IMR-90 (cell line): ENCODE results near the gene GRK5. TPM values are rescaled to one million over a fixed set of nuclear protein-coding genes. Genes with fewer than 3 reads are reported as not detected.
A peak's percentile ranks its signal among the peaks of the same experiment; 100 is the strongest.

ENCODE experiments used
- ATAC-seq: fragments of 200-7000 bp; cut with Tn5 transposase; 2 replicates; pipeline ENCODE4 v1.9.1; 2020; ENCODE audit warnings: low read depth, mild to moderate bottlenecking, moderate library complexity
- BruUV-seq: library from RNA; stranded (reverse); fragments of 400-500 nt; replicated peaks from 2 replicates; lab custom pipeline; 2021; lab: Mats Ljungman, UMichigan
- CTCF ChIA-PET: fragments of 300-600 bp; formaldehyde crosslinking; extraction: SDS; loops from one replicate; lab custom pipeline; 2021; ENCODE audit warnings: antibody characterized with exemption; lab: Yijun Ruan, JAX
- POLR2A ChIA-PET: fragments of 300-600 bp; sonication (Branson Sonifier 250); formaldehyde crosslinking; loops from one replicate; lab custom pipeline; 2022; ENCODE audit warnings: antibody characterized with exemption; ENCODE audit not compliant: unreplicated experiment; lab: Charles Lee
- DNase-seq: peaks from one replicate; pipeline ENCODE4 v3.0.0; 2013
- H2AFZ ChIP-seq: replicated peaks from 2 replicates; pipeline ENCODE3; 2013; ENCODE audit warnings: low read length, mild to moderate bottlenecking; ENCODE audit not compliant: poor library complexity
- H2AK5ac ChIP-seq: 2 replicates; pipeline ENCODE4 v1.6.1; 2013; ENCODE audit warnings: low read depth, low read length, inconsistent platforms
- H2AK9ac ChIP-seq: replicated peaks from 2 replicates; pipeline ENCODE3; 2013; ENCODE audit warnings: mild to moderate bottlenecking, low read depth, low read length, moderate library complexity; ENCODE audit not compliant: poor library complexity
- H2BK120ac ChIP-seq: 2 replicates; pipeline ENCODE4 v1.6.1; 2013; ENCODE audit warnings: low read depth, low read length, inconsistent platforms
- H2BK15ac ChIP-seq: 3 replicates; pipeline ENCODE4 v1.6.1; 2013; ENCODE audit warnings: low read depth, low read length, inconsistent platforms
- H2BK20ac ChIP-seq: 2 replicates; pipeline ENCODE4 v1.6.1; 2013; ENCODE audit warnings: low read depth, mild to moderate bottlenecking, inconsistent platforms, low read length, moderate library complexity
- H2BK5ac ChIP-seq: 2 replicates; pipeline ENCODE4 v1.6.1; 2013; ENCODE audit warnings: mild to moderate bottlenecking, low read depth, low read length, inconsistent platforms; ENCODE audit not compliant: poor library complexity, severe bottlenecking
- H3K14ac ChIP-seq: replicated peaks from 2 replicates; pipeline ENCODE4 v1.6.1; 2013; ENCODE audit warnings: low read depth, low read length, inconsistent platforms
- H3K18ac ChIP-seq: 2 replicates; pipeline ENCODE4 v1.6.1; 2013; ENCODE audit warnings: low read depth, low read length, control low read depth
- H3K23ac ChIP-seq: 2 replicates; pipeline ENCODE4 v1.6.1; 2013; ENCODE audit warnings: low read depth, low read length, inconsistent platforms
- H3K27ac ChIP-seq: 2 replicates; pipeline ENCODE4 v1.5.1; 2013; ENCODE audit warnings: mild to moderate bottlenecking, control low read depth, low read length; ENCODE audit not compliant: insufficient read depth
- H3K27me3 ChIP-seq: 2 replicates; pipeline ENCODE4 v1.6.1; 2013; ENCODE audit warnings: low read length; ENCODE audit not compliant: control insufficient read depth, insufficient read depth
- H3K36me3 ChIP-seq: 2 replicates; pipeline ENCODE4 v1.6.1; 2013; ENCODE audit warnings: low read length, mixed read lengths; ENCODE audit not compliant: control insufficient read depth, insufficient read depth
- H3K4ac ChIP-seq: 2 replicates; pipeline ENCODE4 v1.6.1; 2013; ENCODE audit warnings: low read depth, low read length, inconsistent platforms
- H3K4me1 ChIP-seq: 2 replicates; pipeline ENCODE4 v1.6.1; 2013; ENCODE audit warnings: low read length, mixed read lengths; ENCODE audit not compliant: control insufficient read depth, insufficient read depth
- H3K4me2 ChIP-seq: 2 replicates; pipeline ENCODE4 v1.6.1; 2013; ENCODE audit warnings: low read depth, mild to moderate bottlenecking, control low read depth, low read length, moderate library complexity
- H3K4me3 ChIP-seq: 2 replicates; pipeline ENCODE4 v1.5.1; 2013; ENCODE audit warnings: low read depth, mild to moderate bottlenecking, control low read depth, low read length, moderate library complexity; ENCODE audit not compliant: insufficient read depth
- H3K56ac ChIP-seq: 2 replicates; pipeline ENCODE4 v1.6.1; 2013; ENCODE audit warnings: low read length, inconsistent platforms; ENCODE audit not compliant: insufficient read depth; ENCODE audit errors: extremely low read depth
- H3K79me1 ChIP-seq, 2 experiments: 2 replicates each; pipeline ENCODE4 v1.6.1; 2013; ENCODE audit warnings: low read length in 2 of 2, inconsistent platforms in 1 of 2, low read depth in 1 of 2
- H3K9ac ChIP-seq: 2 replicates; pipeline ENCODE4 v1.6.1; 2013; ENCODE audit warnings: low read depth, low read length, control low read depth
- H3K9me1 ChIP-seq: 2 replicates; pipeline ENCODE4 v1.6.1; 2013; ENCODE audit warnings: low read length, inconsistent platforms; ENCODE audit not compliant: insufficient read depth
- H3K9me3 ChIP-seq: 2 replicates; pipeline ENCODE4 v1.6.1; 2013; ENCODE audit warnings: low read length; ENCODE audit not compliant: control insufficient read depth, insufficient read depth
- H4K20me1 ChIP-seq: 2 replicates; pipeline ENCODE4 v1.6.1; 2013; ENCODE audit warnings: low read length, inconsistent platforms; ENCODE audit not compliant: insufficient read depth
- H4K5ac ChIP-seq: 2 replicates; pipeline ENCODE4 v1.6.1; 2013; ENCODE audit warnings: mild to moderate bottlenecking, low read depth, low read length, control low read depth
- H4K8ac ChIP-seq, 2 experiments: 2 replicates each; pipeline ENCODE4 v1.6.1; 2013; ENCODE audit warnings: low read depth in 2 of 2, low read length in 2 of 2, control low read depth in 1 of 2, inconsistent platforms in 1 of 2
- H4K91ac ChIP-seq: 2 replicates; pipeline ENCODE4 v1.6.1; 2013; ENCODE audit warnings: low read depth, low read length, inconsistent platforms; ENCODE audit not compliant: insufficient read depth
- BHLHE40 ChIP-seq: fragments of 150-350 bp; IDR thresholded peaks from 2 replicates; pipeline ENCODE4 v1.6.1; 2016; ENCODE audit warnings: mild to moderate bottlenecking, low read depth, low read length
- CEBPB ChIP-seq: IDR thresholded peaks from 2 replicates; pipeline ENCODE4 v1.6.1; 2012; ENCODE audit warnings: low read depth, low read length, improper control_type of control experiment
- CHD1 ChIP-seq: IDR thresholded peaks from 2 replicates; pipeline ENCODE4 v1.6.1; 2012; ENCODE audit warnings: low read depth, low read length, improper control_type of control experiment
- CTCF ChIP-seq: conservative IDR thresholded peaks from 2 replicates; pipeline ENCODE4 v1.5.1; 2012; ENCODE audit warnings: mild to moderate bottlenecking, low read depth, low read length, improper control_type of control experiment
- ELK1 ChIP-seq: fragments of 150-350 bp; IDR thresholded peaks from 2 replicates; pipeline ENCODE4 v1.6.1; 2016; ENCODE audit warnings: low read depth, mild to moderate bottlenecking, low read length, moderate library complexity, borderline replicate concordance
- MAFK ChIP-seq: IDR thresholded peaks from 2 replicates; pipeline ENCODE4 v1.6.1; 2012; ENCODE audit warnings: low read depth, low read length, improper control_type of control experiment
- MAZ ChIP-seq: IDR thresholded peaks from 2 replicates; pipeline ENCODE4 v1.6.1; 2012; ENCODE audit warnings: low read depth, mild to moderate bottlenecking, low read length, improper control_type of control experiment, moderate library complexity, borderline replicate concordance
- MXI1 ChIP-seq: IDR thresholded peaks from 2 replicates; pipeline ENCODE4 v1.6.1; 2012; ENCODE audit warnings: low read depth, mild to moderate bottlenecking, low read length, moderate library complexity, borderline replicate concordance
- NFE2L2 ChIP-seq: fragments of 150-350 bp; IDR thresholded peaks from 2 replicates; pipeline ENCODE4 v1.6.1; 2016; ENCODE audit warnings: low read depth, mild to moderate bottlenecking, low read length
- POLR2A ChIP-seq: IDR thresholded peaks from 2 replicates; pipeline ENCODE4 v1.6.1; 2012; ENCODE audit warnings: mild to moderate bottlenecking, low read depth, low read length
- RAD21 ChIP-seq: IDR thresholded peaks from 2 replicates; pipeline ENCODE4 v1.6.1; 2012; ENCODE audit warnings: low read length, improper control_type of control experiment
- RFX5 ChIP-seq: IDR thresholded peaks from 2 replicates; pipeline ENCODE4 v1.8.0; 2012; ENCODE audit warnings: low read depth, mild to moderate bottlenecking, low read length, moderate library complexity
- SMC3 ChIP-seq: fragments of 150-350 bp; IDR thresholded peaks from 2 replicates; pipeline ENCODE4 v1.6.1; 2016; ENCODE audit warnings: low read depth, mild to moderate bottlenecking, antibody characterized with exemption, low read length, moderate library complexity
- WGBS, 2 experiments: methylation state at CpG; one replicate each; pipeline versions ENCODE4 v1.1.5 to v1.1.7; 2013; ENCODE audit warnings: missing lambda C conversion rate in 2 of 2; ENCODE audit not compliant: insufficient read length in 1 of 2; ENCODE audit errors: extremely low coverage in 2 of 2; 5-methylcytosine and 5-hydroxymethylcytosine counted together
- dilution Hi-C: fragments of 300-500 bp; cut with HindIII; formaldehyde crosslinking; loops from one replicate; pipeline ENCODE4 v1.14.3; 2018; ENCODE audit warnings: low sequenced_read_pairs; ENCODE audit not compliant: unreplicated experiment
- in situ Hi-C: fragments of 300-500 bp; cut with MboI; formaldehyde crosslinking; loops from 3 replicates; pipeline ENCODE4 v1.14.3; 2019; ENCODE audit warnings: low sequenced_read_pairs, inconsistent platforms, mixed read lengths
- intact Hi-C: fragments of 100-400 bp; cut with micrococcal nuclease; formaldehyde crosslinking; loops from 2 replicates; pipeline ENCODE4 v1.10.0; 2022
- polyA plus RNA-seq, 3 experiments: library from polyadenylated mRNA; depleted of rRNA; stranded (reverse); fragments of >200 nt; gene quantifications; 2 replicates each; pipeline ENCODE4 v1.2.3, GENCODE V29; 2012; ENCODE audit warnings: low replicate concordance in 1 of 3
- total RNA-seq: library from RNA; depleted of rRNA; stranded (reverse); fragments of >200 nt; gene quantifications from 2 replicates; pipeline ENCODE4 v1.2.3, GENCODE V29; 2012

GRK5 gene
- total and polyA plus RNA-seq, 2 of the 4 experiments (the other 2 are of a cell fraction): 12.9 to 16.3 TPM

GRCh38 chr10:119370972-119371703 lies 163.8 kb downstream of the GRK5 start:
- Histone ChIP-seq H4K8ac (peak overlapping the region; percentile 74 to 96), H3K14ac (peak overlapping the region; percentile 94), H2AK9ac (peak overlapping the region; percentile 88), H3K9me3 (no peaks in the 10 kb centered on the region), H4K5ac (peak overlapping the region; percentile 82), H3K23ac (peak overlapping the region; percentile 95), H2BK20ac (peak overlapping the region; percentile 94), H3K36me3 (peaks cover 13% of the 10 kb centered on the region; the same call in 1 of the 2 replicates), H3K9ac (peak overlapping the region; percentile 28), H3K4me2 (peak overlapping the region; percentile 42), H3K9me1 (peaks cover 41% of the 10 kb centered on the region), H2BK120ac (peak overlapping the region; percentile 99), H4K91ac (peak overlapping the region; percentile 96), H3K4ac (peak overlapping the region; percentile 96), H3K18ac (peak overlapping the region; percentile 83), H3K56ac (peak overlapping the region; percentile 72), H2AFZ (peak overlapping the region; percentile 81), H2BK15ac (peak overlapping the region; percentile 81; the same call in 2 of the 3 replicates), H2BK5ac (peak overlapping the region; percentile 96), H3K27ac (peak overlapping the region; percentile 96), H3K4me1 (peaks cover 54% of the 10 kb centered on the region), H3K79me1 (peaks cover 60 to 82% of the 10 kb centered on the region in 2 experiments), H4K20me1 (peaks cover 14% of the 10 kb centered on the region; the same call in 1 of the 2 replicates), H3K27me3 (no peaks in the 10 kb centered on the region), H3K4me3 (no peak overlapping the region), H2AK5ac (peak overlapping the region; percentile 99)
- ChIA-PET CTCF (interaction anchor here (1.2 to 2.0 kb wide), 2 partner anchors 164 to 172 kb away, joined by 4 read pairs; partner anchors contain the start of gene GRK5), POLR2A (interaction anchor here (0.8 to 0.9 kb wide), 2 partner anchors 27 to 161 kb away, joined by 3 to 15 read pairs; no protein-coding TSS in a partner anchor)
- ATAC-seq (peak; percentile 76), DNase-seq (peak; percentile 94)
- intact Hi-C loops (loop anchor here (1.0 to 2.0 kb wide), 2 partner anchors 44 to 164 kb away; partner anchors contain the start of gene GRK5), in situ Hi-C loops (no loop called here), dilution Hi-C loops (no loop called here)
- BruUV-seq: no TSS peak
- 43% methylated on average over 3 of the region's 24 CpGs; no CpG with 5 or more reads in 1 of the 2 experiments for WGBS, 2 experiments
- TF ChIP-seq CHD1: no peak
- no peak for TF ChIP-seq ELK1
- TF ChIP-seq BHLHE40: peak; percentile 69; the same call in 1 of the 2 replicates
- TF ChIP-seq RAD21: no peak; the same call in 1 of the 2 replicates
- peak; percentile 5; the same call in 1 of the 2 replicates for TF ChIP-seq MAZ
- no peak for TF ChIP-seq CTCF
- TF ChIP-seq SMC3: no peak
- peak; percentile 70; the same call in 1 of the 2 replicates for TF ChIP-seq POLR2A
- no peak for TF ChIP-seq MAFK
- no peak for TF ChIP-seq RFX5
- TF ChIP-seq CEBPB: peak; percentile 87
- no peak for TF ChIP-seq NFE2L2
- TF ChIP-seq MXI1: peak; percentile 77; the same call in 1 of the 2 replicates
